PC-9 (cell line): ENCODE measurements around the gene LRRC23. TPM values are rescaled to one million over a fixed set of nuclear protein-coding genes. Genes with fewer than 3 reads are reported as not detected.

Experiments used
- BruUV-seq: library from RNA; stranded (reverse); fragments of 400-500 nt; replicated peaks from 2 replicates; lab custom pipeline; 2021; lab: Mats Ljungman, UMichigan
- CTCF ChIA-PET: fragments of 300-600 bp; sonication (Branson Sonifier 250); formaldehyde crosslinking; loops from one replicate; lab custom pipeline; 2022; ENCODE audit warnings: antibody characterized with exemption; lab: Charles Lee
- POLR2A ChIA-PET: fragments of 300-600 bp; sonication (Branson Sonifier 250); formaldehyde crosslinking; loops from one replicate; lab custom pipeline; 2022; ENCODE audit warnings: antibody characterized with exemption; ENCODE audit not compliant: unreplicated experiment; lab: Charles Lee
- DNase-seq, 2 experiments: peaks; one replicate each; pipeline versions ENCODE4 v3.0.0 to v3.0.0-alpha.2; 2015 to 2022; ENCODE audit warnings: mixed read lengths in 1 of 2
- H2AFZ ChIP-seq: fragments of 200-600 bp; sonication (generic); 2 replicates; pipeline ENCODE4 v1.8.1; 2017; ENCODE audit warnings: antibody characterized with exemption
- H3F3A ChIP-seq: fragments of 200-600 bp; sonication (generic); 2 replicates; pipeline ENCODE4 v1.8.1; 2017; ENCODE audit warnings: antibody characterized with exemption, mild to moderate bottlenecking, low read depth; ENCODE audit not compliant: insufficient read depth
- H3K27ac ChIP-seq: fragments of 200-600 bp; sonication (generic); 2 replicates; pipeline ENCODE4 v1.6.1; 2016; ENCODE audit warnings: mixed run types
- H3K27me3 ChIP-seq: fragments of 200-600 bp; sonication (generic); 2 replicates; pipeline ENCODE4 v1.6.1; 2016; ENCODE audit warnings: low read depth, mixed run types; ENCODE audit not compliant: insufficient read depth
- H3K36me3 ChIP-seq: fragments of 200-600 bp; sonication (generic); 2 replicates; pipeline ENCODE4 v1.6.1; 2016; ENCODE audit warnings: low read depth, mixed run types
- H3K4me1 ChIP-seq: fragments of 200-600 bp; sonication (generic); replicated peaks from 2 replicates; pipeline ENCODE4 v1.6.1; 2016; ENCODE audit warnings: mixed run types; ENCODE audit not compliant: insufficient read depth
- H3K4me2 ChIP-seq: fragments of 200-600 bp; sonication (generic); 2 replicates; pipeline ENCODE4 v1.6.1; 2017; ENCODE audit warnings: mixed run types
- H3K4me3 ChIP-seq: fragments of 200-600 bp; sonication (generic); 2 replicates; pipeline ENCODE4 v1.6.1; 2016; ENCODE audit warnings: mixed run types
- H3K79me2 ChIP-seq: fragments of 200-600 bp; sonication (generic); 2 replicates; pipeline ENCODE4 v1.6.1; 2017; ENCODE audit warnings: low read depth, mixed run types
- H3K9me2 ChIP-seq: fragments of 200-600 bp; sonication (generic); 2 replicates; pipeline ENCODE4 v1.8.1; 2017; ENCODE audit warnings: mild to moderate bottlenecking; ENCODE audit not compliant: insufficient read depth
- H3K9me3 ChIP-seq: fragments of 200-600 bp; sonication (generic); 2 replicates; pipeline ENCODE4 v1.8.1; 2016; ENCODE audit warnings: low read depth; ENCODE audit not compliant: insufficient read depth
- H4K20me1 ChIP-seq: fragments of 200-600 bp; sonication (generic); 2 replicates; pipeline ENCODE4 v1.8.1; 2017; ENCODE audit not compliant: insufficient read depth
- CTCF ChIP-seq: fragments of 200-600 bp; sonication (generic); conservative IDR thresholded peaks from 2 replicates; pipeline ENCODE4 v1.6.1; 2017; ENCODE audit warnings: mixed run types, antibody characterized with exemption, mild to moderate bottlenecking, moderate library complexity
- EZH2 ChIP-seq: fragments of 200-600 bp; sonication (generic); IDR thresholded peaks from 2 replicates; pipeline ENCODE4 v1.8.0; 2017; ENCODE audit warnings: antibody characterized with exemption, low read depth
- intact Hi-C: fragments of 100-400 bp; cut with micrococcal nuclease; formaldehyde crosslinking; loops from one replicate; pipeline ENCODE4 v1.10.0; 2022; ENCODE audit not compliant: unreplicated experiment
- total RNA-seq: library from RNA; stranded (reverse); gene quantifications from 2 replicates; pipeline ENCODE4 v1.2.3, GENCODE V29; 2021

LRRC23 gene
- total RNA-seq, 1 experiment from 2014 or later, result 29.3 TPM

- H3K27me3 ChIP-seq, result no peaks in the 10 kb centered on the region
- BruUV-seq, result no TSS peak
- no peaks in the 10 kb centered on the region for H4K20me1 ChIP-seq
- intact Hi-C loops, result no loop called here
- no peak for DNase-seq
- no peaks in the 10 kb centered on the region for H3K9me3 ChIP-seq
- peaks cover 11% of the 10 kb centered on the region; the same call in 1 of the 2 replicates for H3F3A ChIP-seq
- no peak overlapping the region for H3K4me2 ChIP-seq
- TF ChIP-seq EZH2, result no peak
- TF ChIP-seq CTCF, result no peak
- no peaks in the 10 kb centered on the region for H3K9me2 ChIP-seq
- H3K4me3 ChIP-seq, result no peak overlapping the region
- H3K36me3 ChIP-seq, result no peaks in the 10 kb centered on the region
- ChIA-PET CTCF (no interaction called here), POLR2A (no interaction called here)
- H3K27ac ChIP-seq, result no peak overlapping the region
- no peak overlapping the region for H2AFZ ChIP-seq
- H3K4me1 ChIP-seq, result peaks cover 14% of the 10 kb centered on the region
- H3K79me2 ChIP-seq, result no peaks in the 10 kb centered on the region
Measured at GRCh38 chr12:6956021-6956727, 51.6 kb downstream of the LRRC23 start.

GRCh38 chr12:6957151-6957701 lies 52.6 kb downstream of the LRRC23 start:
- BruUV-seq, result no TSS peak
- Histone ChIP-seq H4K20me1 (no peaks in the 10 kb centered on the region), H3K4me3 (no peak overlapping the region), H2AFZ (no peak overlapping the region), H3F3A (peaks cover 21% of the 10 kb centered on the region), H3K27ac (no peak overlapping the region), H3K4me1 (peaks cover 24% of the 10 kb centered on the region), H3K9me2 (no peaks in the 10 kb centered on the region), H3K27me3 (no peaks in the 10 kb centered on the region), H3K9me3 (no peaks in the 10 kb centered on the region), H3K4me2 (no peak overlapping the region), H3K36me3 (no peaks in the 10 kb centered on the region), H3K79me2 (no peaks in the 10 kb centered on the region)
- no peak for TF ChIP-seq EZH2
- no peak for TF ChIP-seq CTCF
- ChIA-PET CTCF (no interaction called here), POLR2A (interaction anchor here (0.6 kb wide), 1 partner anchor 537 kb away, joined by 10 read pairs; no protein-coding TSS in a partner anchor)
- DNase-seq, result no peak
- intact Hi-C loops, result no loop called here

GRCh38 chr12:6957741-6958608 lies 53.4 kb downstream of the LRRC23 start:
- Histone ChIP-seq H3K36me3 (no peaks in the 10 kb centered on the region), H3K79me2 (no peaks in the 10 kb centered on the region), H3F3A (peaks cover 28% of the 10 kb centered on the region), H3K4me2 (no peak overlapping the region), H3K27me3 (no peaks in the 10 kb centered on the region), H3K4me3 (no peak overlapping the region), H3K4me1 (peaks cover 29% of the 10 kb centered on the region), H4K20me1 (no peaks in the 10 kb centered on the region), H3K9me2 (no peaks in the 10 kb centered on the region), H2AFZ (no peak overlapping the region), H3K9me3 (no peaks in the 10 kb centered on the region), H3K27ac (no peak overlapping the region)
- ChIA-PET CTCF (no interaction called here), POLR2A (interaction anchor here (0.6 to 0.7 kb wide), 2 partner anchors 85 to 538 kb away, joined by 3 to 10 read pairs; no protein-coding TSS in a partner anchor)
- intact Hi-C loops, result no loop called here
- BruUV-seq, result no TSS peak
- TF ChIP-seq EZH2, result no peak
- no peak for TF ChIP-seq CTCF
- DNase-seq, result no peak
